ENCODE results near the gene VEGFC. TPM values are rescaled to one million over a fixed set of nuclear protein-coding genes. Genes with fewer than 3 reads are reported as not detected.

Gene VEGFC
- total RNA-seq, 1 experiment from 2014 or later = 8.7 TPM

- H3K27ac ChIP-seq = no peak overlapping the region
- H3K9me3 ChIP-seq (ENCODE audit: insufficient read depth, low read depth) = no peaks in the 10 kb centered on the region
- H3K36me3 ChIP-seq (ENCODE audit: low read depth) = no peaks in the 10 kb centered on the region
- POLR2A ChIA-PET (ENCODE audit: unreplicated experiment) = no interaction called here
- no peaks in the 10 kb centered on the region for H3K4me1 ChIP-seq (replicated peaks; ENCODE audit: insufficient read depth)
- no peak overlapping the region for H2AFZ ChIP-seq
- no peaks in the 10 kb centered on the region for H3K27me3 ChIP-seq (ENCODE audit: insufficient read depth, low read depth)
- no peak for DNase-seq
- TF ChIP-seq EZH2 (IDR thresholded peaks at IDR 0.05; ENCODE audit: low read depth) (no peak), CTCF (conservative IDR thresholded peaks at IDR 0.05) (no peak)
- CTCF ChIA-PET = no interaction called here
- no peaks in the 10 kb centered on the region for H3K9me2 ChIP-seq (ENCODE audit: insufficient read depth)
- no peaks in the 10 kb centered on the region for H4K20me1 ChIP-seq (ENCODE audit: insufficient read depth)
- H3K4me2 ChIP-seq = no peak overlapping the region
- H3K4me3 ChIP-seq = no peak overlapping the region
- H3K79me2 ChIP-seq (ENCODE audit: low read depth) = no peaks in the 10 kb centered on the region
- intact Hi-C loops (cut with micrococcal nuclease; ENCODE audit: unreplicated experiment) = no loop called here
- H3F3A ChIP-seq (ENCODE audit: insufficient read depth, low read depth) = no peaks in the 10 kb centered on the region
- no TSS peak for BruUV-seq (replicated peaks)
These were observed 25.5 kb downstream of the VEGFC start for GRCh38 chr4:176767183-176767582.

GRCh38 chr4:176762661-176763308 lies 29.9 kb downstream of the VEGFC start:
- POLR2A ChIA-PET (ENCODE audit: unreplicated experiment) = no interaction called here
- no peaks in the 10 kb centered on the region for H3K79me2 ChIP-seq (ENCODE audit: low read depth)
- intact Hi-C loops (cut with micrococcal nuclease; ENCODE audit: unreplicated experiment) = no loop called here

GRCh38 chr4:176761872-176762271 lies 30.9 kb downstream of the VEGFC start:
- no peak overlapping the region for H3K27ac ChIP-seq
- DNase-seq = no peak
- no peaks in the 10 kb centered on the region for H4K20me1 ChIP-seq (ENCODE audit: insufficient read depth)
- POLR2A ChIA-PET (ENCODE audit: unreplicated experiment) = no interaction called here
- TF ChIP-seq CTCF (conservative IDR thresholded peaks at IDR 0.05) (no peak), EZH2 (IDR thresholded peaks at IDR 0.05; ENCODE audit: low read depth) (no peak)
- no peaks in the 10 kb centered on the region for H3F3A ChIP-seq (ENCODE audit: insufficient read depth, low read depth)
- no peak overlapping the region for H3K4me3 ChIP-seq
- no peaks in the 10 kb centered on the region for H3K36me3 ChIP-seq (ENCODE audit: low read depth)
- intact Hi-C loops (cut with micrococcal nuclease; ENCODE audit: unreplicated experiment) = no loop called here
- CTCF ChIA-PET = no interaction called here
- H2AFZ ChIP-seq = no peak overlapping the region
- H3K9me2 ChIP-seq (ENCODE audit: insufficient read depth) = no peaks in the 10 kb centered on the region
- H3K4me2 ChIP-seq = no peak overlapping the region
- no TSS peak for BruUV-seq (replicated peaks)
- H3K9me3 ChIP-seq (ENCODE audit: insufficient read depth, low read depth) = no peaks in the 10 kb centered on the region
- no peaks in the 10 kb centered on the region for H3K27me3 ChIP-seq (ENCODE audit: insufficient read depth, low read depth)
- no peaks in the 10 kb centered on the region for H3K79me2 ChIP-seq (ENCODE audit: low read depth)
- H3K4me1 ChIP-seq (replicated peaks; ENCODE audit: insufficient read depth) = no peaks in the 10 kb centered on the region

More at GRCh38 chr4:176762661-176763308, 29.9 kb downstream of the VEGFC start:
- H4K20me1 ChIP-seq (ENCODE audit: insufficient read depth) = no peaks in the 10 kb centered on the region
- no peak overlapping the region for H3K27ac ChIP-seq
- no peaks in the 10 kb centered on the region for H3K9me3 ChIP-seq (ENCODE audit: insufficient read depth, low read depth)
- H3K4me3 ChIP-seq = no peak overlapping the region
- no peaks in the 10 kb centered on the region for H3K27me3 ChIP-seq (ENCODE audit: insufficient read depth, low read depth)
- no peak overlapping the region for H2AFZ ChIP-seq
- H3K4me2 ChIP-seq = no peak overlapping the region
- no peaks in the 10 kb centered on the region for H3F3A ChIP-seq (ENCODE audit: insufficient read depth, low read depth)
- no peaks in the 10 kb centered on the region for H3K36me3 ChIP-seq (ENCODE audit: low read depth)
- H3K4me1 ChIP-seq (replicated peaks; ENCODE audit: insufficient read depth) = no peaks in the 10 kb centered on the region
- no peaks in the 10 kb centered on the region for H3K9me2 ChIP-seq (ENCODE audit: insufficient read depth)
- CTCF ChIA-PET = no interaction called here
- TF ChIP-seq CTCF (conservative IDR thresholded peaks at IDR 0.05) = no peak
- TF ChIP-seq EZH2 (IDR thresholded peaks at IDR 0.05; ENCODE audit: low read depth) = no peak
- no peak for DNase-seq
- BruUV-seq (replicated peaks) = no TSS peak
